GM21360 (cell line): ENCODE measurements around the gene COX19.
A peak's percentile ranks its signal among the peaks of the same experiment; 100 is the strongest.

ENCODE experiments used
- ATAC-seq: cut with Tn5 transposase; IDR thresholded peaks from one replicate; pipeline ENCODE4 v1.9.1; 2021; ENCODE audit warnings: mild to moderate bottlenecking, moderate library complexity; ENCODE audit not compliant: unreplicated experiment

COX19 gene

GRCh38 chr7:992709-993607 is 17.6 kb upstream of the COX19 start:
- peak; percentile 86 for ATAC-seq

GRCh38 chr7:991729-992656 is 16.6 kb upstream of the COX19 start:
- ATAC-seq = no peak

- ATAC-seq = no peak
Observed at GRCh38 chr7:990933-991728, 15.8 kb upstream of the COX19 start.

DNA sequence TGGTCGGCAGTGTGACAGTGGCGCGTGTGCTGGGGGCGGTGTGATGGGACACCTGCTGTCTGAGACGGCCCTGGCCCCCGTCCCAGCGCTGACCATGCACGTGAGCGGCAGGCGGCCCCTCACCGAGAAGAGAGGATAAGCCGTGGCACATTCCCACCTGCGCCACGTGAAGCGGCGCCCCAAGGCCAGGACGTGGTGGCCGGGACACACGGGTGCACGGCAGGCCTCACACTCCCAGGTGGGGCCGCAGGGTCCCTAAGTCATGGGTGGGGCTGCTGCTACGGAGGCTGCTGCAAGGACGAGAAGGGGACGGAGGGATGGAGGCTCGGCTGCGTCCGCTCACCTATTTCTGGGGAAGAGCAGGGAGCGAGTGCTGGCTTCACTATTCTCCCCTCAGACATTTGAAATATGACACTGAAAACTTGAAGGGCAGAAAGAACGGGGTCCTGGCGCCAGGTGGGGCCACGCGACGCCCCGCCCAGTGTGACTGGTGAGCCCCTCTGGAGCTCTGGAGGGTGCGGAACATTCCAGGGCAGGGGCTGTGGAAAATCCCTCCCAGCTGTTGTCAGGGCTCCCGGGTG is 15.1 kb upstream of the COX19 start:
- no peak for ATAC-seq

DNA sequence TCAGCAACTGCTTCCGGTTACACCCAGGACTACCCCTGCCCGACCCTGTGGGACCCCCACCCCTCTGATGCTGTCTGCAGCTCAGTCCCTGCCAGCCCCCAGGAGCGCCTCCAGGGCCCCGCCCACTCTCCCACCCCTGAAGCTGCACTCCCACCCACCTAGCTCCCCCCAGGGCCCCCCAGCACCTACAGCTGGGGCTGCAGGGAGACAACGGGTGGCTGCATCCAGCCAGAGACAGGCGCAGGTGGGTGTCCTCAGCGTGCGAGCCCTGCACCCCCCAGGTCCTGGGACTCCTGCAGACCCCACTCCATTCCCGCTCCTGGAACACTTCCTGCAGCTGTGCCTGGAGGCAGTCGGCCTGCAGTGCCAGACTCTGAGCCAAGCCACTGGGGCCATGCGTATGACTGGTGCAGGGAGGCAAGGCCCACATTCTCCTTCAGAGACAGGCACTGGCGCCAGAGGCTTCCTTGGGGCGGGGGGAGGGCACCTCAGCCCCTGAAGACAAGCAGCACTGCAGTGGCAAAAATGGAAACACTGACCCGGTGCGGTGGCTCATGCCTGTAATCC is 13.7 kb upstream of the COX19 start:
- ATAC-seq = no peak

- ATAC-seq = no peak
Observed at GRCh38 chr7:988426-988911, 13.1 kb upstream of the COX19 start.

DNA sequence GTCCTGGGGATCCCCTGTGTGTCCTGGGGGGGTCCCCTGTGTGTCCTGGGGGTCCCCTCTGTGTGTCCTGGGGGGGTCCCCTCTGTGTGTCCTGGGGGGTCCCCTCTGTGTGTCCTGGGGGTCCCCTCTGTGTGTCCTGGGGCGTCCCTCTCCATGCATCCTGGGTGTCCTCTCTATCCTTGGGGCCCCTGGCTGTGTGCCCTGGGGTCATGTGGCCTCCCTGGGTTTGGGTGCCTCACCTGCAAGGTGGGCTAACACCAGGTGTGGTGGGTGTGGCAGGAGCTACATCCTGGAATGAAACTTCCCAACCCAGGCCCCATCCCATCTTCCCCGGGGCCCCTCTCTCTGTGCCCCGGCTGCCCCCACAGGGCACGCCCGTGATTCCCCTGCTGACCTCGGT is 12.6 kb upstream of the COX19 start:
- no peak for ATAC-seq

DNA sequence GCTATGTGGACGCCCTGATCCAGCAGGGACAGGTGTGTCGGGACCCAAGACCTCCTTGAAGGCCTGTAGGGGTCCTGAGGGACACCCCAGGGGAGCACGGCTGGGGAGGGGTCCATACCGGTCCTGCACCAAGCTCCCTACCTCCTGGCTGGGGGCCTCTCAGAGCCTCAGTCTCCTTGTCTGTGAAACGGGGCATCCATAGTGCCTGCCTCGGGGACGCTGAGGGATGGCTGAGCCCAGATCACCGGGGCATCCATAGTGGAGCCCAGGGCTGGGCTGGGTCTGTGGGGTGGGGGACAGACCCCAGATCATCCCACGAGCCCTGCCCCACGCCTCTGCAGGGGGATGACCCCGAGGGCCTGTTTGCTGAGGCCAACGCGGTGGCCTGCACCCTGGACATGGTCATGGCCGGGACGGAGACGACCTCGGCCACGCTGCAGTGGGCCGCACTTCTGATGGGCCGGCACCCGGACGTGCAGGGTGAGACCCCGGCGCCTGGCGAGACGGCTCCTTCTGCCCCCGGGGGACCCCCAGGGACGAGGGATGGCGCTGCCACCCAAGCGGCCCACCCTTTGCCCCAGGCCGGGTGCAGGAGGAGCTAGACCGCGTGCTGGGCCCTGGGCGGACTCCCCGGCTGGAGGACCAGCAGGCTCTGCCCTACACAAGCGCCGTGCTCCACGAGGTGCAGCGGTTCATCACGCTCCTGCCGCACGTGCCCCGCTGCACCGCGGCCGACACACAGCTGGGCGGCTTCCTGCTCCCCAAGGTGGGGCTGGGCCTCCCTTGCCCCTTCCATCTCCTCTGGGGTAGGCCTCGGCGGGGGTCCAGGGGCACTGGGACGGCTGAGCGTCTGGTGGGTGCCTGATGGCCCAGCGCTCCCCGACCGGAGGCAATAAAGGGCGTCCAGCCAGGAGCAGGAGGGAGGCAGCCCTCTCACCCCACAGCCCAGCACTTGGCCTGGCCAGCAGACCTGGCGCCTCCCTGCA is 11.7 kb upstream of the COX19 start:
- ATAC-seq = no peak

- no peak for ATAC-seq
Observed at GRCh38 chr7:985915-986741, 10.8 kb upstream of the COX19 start.

DNA sequence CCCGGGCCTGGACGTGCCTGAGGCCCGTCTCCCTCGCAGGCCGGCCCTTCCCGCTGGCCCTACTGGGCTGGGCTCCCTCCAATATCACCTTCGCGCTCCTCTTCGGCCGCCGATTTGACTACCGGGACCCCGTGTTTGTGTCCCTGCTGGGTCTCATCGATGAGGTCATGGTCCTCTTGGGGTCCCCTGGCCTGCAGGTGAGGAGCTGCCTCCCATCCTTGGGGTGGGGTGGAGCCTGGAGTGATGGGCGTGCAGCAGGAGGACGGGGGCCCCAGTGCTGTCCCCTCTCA is 9.7 kb upstream of the COX19 start:
- ATAC-seq = no peak

DNA sequence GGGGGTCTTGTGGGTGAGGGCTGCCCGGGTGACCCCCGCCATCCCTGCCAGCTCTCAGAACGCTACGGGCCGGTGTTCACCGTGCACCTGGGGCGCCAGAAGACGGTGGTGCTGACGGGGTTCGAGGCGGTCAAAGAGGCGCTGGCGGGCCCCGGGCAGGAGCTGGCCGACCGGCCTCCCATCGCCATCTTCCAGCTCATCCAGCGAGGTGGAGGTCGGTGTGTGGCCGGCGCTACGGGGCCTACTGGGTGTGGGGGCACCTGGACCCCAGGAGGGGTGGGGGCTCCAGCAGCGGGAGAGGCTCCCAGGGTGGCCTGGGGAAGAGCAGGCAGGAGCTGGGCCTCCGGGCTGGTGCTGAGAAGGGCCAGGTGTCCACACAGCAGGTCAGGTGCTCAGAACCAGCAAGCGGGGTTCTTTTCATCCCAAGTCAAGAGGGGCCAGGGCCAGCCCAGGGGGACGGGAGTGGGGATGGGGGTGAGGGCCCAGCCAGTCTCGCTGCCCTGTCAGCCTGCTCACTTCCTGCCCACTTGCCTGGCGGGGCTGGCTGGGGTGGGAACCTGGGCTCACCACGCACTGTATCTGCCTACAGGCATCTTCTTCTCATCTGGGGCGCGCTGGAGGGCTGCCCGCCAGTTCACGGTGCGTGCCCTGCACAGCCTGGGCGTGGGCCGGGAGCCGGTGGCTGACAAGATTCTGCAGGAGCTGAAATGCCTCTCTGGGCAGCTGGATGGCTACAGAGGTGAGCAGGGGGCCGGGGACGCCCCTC is 9.2 kb upstream of the COX19 start:
- ATAC-seq = no peak

- ATAC-seq = no peak
Observed at GRCh38 chr7:983616-984071, 8.3 kb upstream of the COX19 start.

DNA sequence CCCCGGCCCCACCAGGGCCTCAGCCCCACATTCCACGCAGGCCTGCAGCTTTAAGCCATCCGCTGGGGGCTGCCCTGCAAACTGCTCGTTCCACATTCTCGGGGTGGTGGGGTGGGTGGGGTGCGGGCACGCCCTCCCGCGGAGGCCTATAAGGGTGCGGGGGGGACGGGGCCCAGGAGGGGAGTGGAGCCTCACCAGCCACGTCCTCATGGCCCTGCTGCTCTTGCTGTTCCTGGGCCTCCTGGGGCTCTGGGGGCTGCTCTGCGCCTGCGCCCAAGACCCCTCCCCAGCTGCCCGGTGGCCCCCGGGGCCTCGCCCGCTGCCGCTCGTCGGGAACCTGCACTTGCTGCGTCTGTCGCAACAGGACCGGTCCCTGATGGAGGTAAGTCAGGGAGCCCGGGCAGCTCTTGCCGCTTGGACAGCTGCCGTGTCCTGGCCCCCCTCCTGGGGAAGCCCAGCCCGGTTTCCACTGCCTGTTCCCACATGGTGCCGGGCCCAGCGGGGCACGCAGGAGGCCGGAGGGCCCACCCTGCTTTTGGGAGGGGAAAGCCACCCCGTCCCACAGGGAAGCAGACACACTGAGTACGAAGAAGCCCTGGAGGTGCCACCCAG is 7.8 kb upstream of the COX19 start, which contains the start of gene CYP2W1:
CYP2W1 (plus strand) TSS at position 178 of the 612 bp plus-strand sequence; CDS start at position 209, 31 bp downstream.
- no peak for ATAC-seq

GRCh38 chr7:982511-983003 is 7.2 kb upstream of the COX19 start:
- ATAC-seq = no peak

DNA sequence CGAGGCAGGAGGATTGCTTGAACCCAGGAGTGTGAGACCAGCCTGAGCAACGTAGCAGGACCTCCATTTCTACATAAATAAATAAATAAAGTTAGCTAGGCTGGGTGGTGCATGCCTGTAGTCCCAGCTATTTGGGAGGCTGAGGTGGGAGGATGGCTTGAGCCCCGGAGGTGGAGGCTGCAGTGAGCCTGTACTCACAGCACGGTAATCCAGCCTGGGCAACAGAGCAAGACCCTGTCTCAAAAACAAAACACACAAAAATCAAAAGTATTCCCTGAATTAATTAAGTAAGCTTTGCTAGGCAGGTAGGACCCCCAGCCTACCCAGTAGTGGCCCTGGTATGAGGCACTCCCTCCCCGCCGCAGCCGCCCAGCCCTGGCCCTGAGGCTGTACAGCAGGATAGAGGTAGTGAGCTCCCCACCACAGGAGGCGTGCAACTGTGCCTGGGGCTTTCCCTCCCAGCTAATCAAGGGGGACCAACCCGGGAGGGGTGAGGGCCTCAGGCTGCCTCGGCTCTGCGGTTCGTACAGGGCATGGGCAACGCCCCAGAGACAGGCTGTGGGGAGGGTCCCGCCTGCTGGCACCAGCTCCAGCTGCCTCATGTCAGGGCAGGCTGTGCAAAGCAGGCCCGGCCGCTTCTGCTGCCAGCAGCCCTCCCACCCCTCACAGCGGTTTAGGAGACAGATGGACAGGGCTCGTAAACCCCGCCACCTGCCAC is 6.6 kb upstream of the COX19 start:
- ATAC-seq = no peak
